ENCODE data around the gene ATP8B2. TPM values are rescaled to one million over a fixed set of nuclear protein-coding genes. Genes with fewer than 3 reads are reported as not detected.
"Not testable (repeated sequence)": the region's sequence is repeated elsewhere in the genome, so short reads cannot be mapped to it uniquely, and the experiment has no call there.

The ATP8B2 gene
- total RNA-seq, 1 experiment from 2014 or later = 1.9 TPM

GRCh38 chr1:154344977-154345837 lies 19.9 kb downstream of the ATP8B2 start:
- DNase-seq (ENCODE audit: low spot score) = peak; percentile 61

- DNase-seq (ENCODE audit: low spot score) = no peak
Observed at GRCh38 chr1:154346276-154346917, 21.1 kb downstream of the ATP8B2 start.

- DNase-seq (ENCODE audit: low spot score) = no peak
Observed at GRCh38 chr1:154347961-154348360, 22.6 kb downstream of the ATP8B2 start.

- no peak for DNase-seq (ENCODE audit: low spot score)
Observed at GRCh38 chr1:154348429-154349076, 23.2 kb downstream of the ATP8B2 start.

- no peak for DNase-seq (ENCODE audit: low spot score)
Observed at GRCh38 chr1:154349121-154349520, 23.8 kb downstream of the ATP8B2 start.

GRCh38 chr1:154350383-154350782 lies 25.1 kb downstream of the ATP8B2 start:
- no peak for DNase-seq (ENCODE audit: low spot score)

- DNase-seq (ENCODE audit: low spot score) = no peak
Observed at GRCh38 chr1:154351363-154352068, 26.2 kb downstream of the ATP8B2 start.

GRCh38 chr1:154352245-154352580 lies 26.9 kb downstream of the ATP8B2 start:
- no peak for DNase-seq (ENCODE audit: low spot score)

- DNase-seq (ENCODE audit: low spot score) = peak; percentile 27
Observed at GRCh38 chr1:154352581-154353459, 27.5 kb downstream of the ATP8B2 start.

GRCh38 chr1:154353460-154353904 lies 28.2 kb downstream of the ATP8B2 start:
- DNase-seq (ENCODE audit: low spot score) = peak; percentile 58

GRCh38 chr1:154353966-154354365 lies 28.6 kb downstream of the ATP8B2 start:
- no peak for DNase-seq (ENCODE audit: low spot score)

GRCh38 chr1:154358519-154358918 lies 33.2 kb downstream of the ATP8B2 start:
- DNase-seq (ENCODE audit: low spot score) = no peak

- no peak for DNase-seq (ENCODE audit: low spot score)
Observed at GRCh38 chr1:154360288-154360687, 35.0 kb downstream of the ATP8B2 start.

- DNase-seq (ENCODE audit: low spot score) = not testable (repeated sequence)
Observed at GRCh38 chr1:154360881-154361280, 35.6 kb downstream of the ATP8B2 start.

- DNase-seq (ENCODE audit: low spot score) = no peak
Observed at GRCh38 chr1:154361357-154361756, 36.0 kb downstream of the ATP8B2 start.

- DNase-seq (ENCODE audit: low spot score) = no peak
Observed at GRCh38 chr1:154371436-154371835, 46.1 kb downstream of the ATP8B2 start.

- DNase-seq (ENCODE audit: low spot score) = not testable (repeated sequence)
Observed at GRCh38 chr1:154373777-154374357, 48.5 kb downstream of the ATP8B2 start.

- DNase-seq (ENCODE audit: low spot score) = no peak
Observed at GRCh38 chr1:154379301-154379700, 54.0 kb downstream of the ATP8B2 start.

- no peak for DNase-seq (ENCODE audit: low spot score)
Observed at GRCh38 chr1:154384650-154385489, 59.5 kb downstream of the ATP8B2 start.

All from HT-29 (cell line).